Activated naive CD4-positive, alpha-beta T cell treated with anti-CD3 and anti-CD28 coated beads for 36 hours (primary cell): ENCODE data around the gene POLA2. TPM values are rescaled to one million over a fixed set of nuclear protein-coding genes. Genes with fewer than 3 reads are reported as not detected.
"Not testable (repeated sequence)": the region's sequence is repeated elsewhere in the genome, so short reads cannot be mapped to it uniquely, and the experiment has no call there.

Experiments
- CTCF ChIA-PET: fragments of 350-600 bp; sonication (Branson Sonifier 250); formaldehyde crosslinking; loops from one replicate; lab custom pipeline; 2021; ENCODE audit warnings: antibody characterized with exemption; lab: Charles Lee
- DNase-seq: peaks from one replicate; pipeline ENCODE4 v3.0.0-alpha.2; 2020
- H3K27ac Mint-ChIP-seq: one replicate; pipeline ENCODE4 v1.8.0; 2021; ENCODE audit warnings: mild to moderate bottlenecking, mixed read lengths
- H3K27me3 Mint-ChIP-seq: one replicate; pipeline ENCODE4 v1.8.0; 2021; ENCODE audit warnings: low read depth, mixed read lengths
- H3K36me3 Mint-ChIP-seq: one replicate; pipeline ENCODE4 v1.8.0; 2021; ENCODE audit warnings: low read depth, mixed read lengths
- H3K4me1 Mint-ChIP-seq: one replicate; pipeline ENCODE4 v1.8.0; 2021; ENCODE audit warnings: low read depth, mixed read lengths
- H3K4me3 Mint-ChIP-seq: one replicate; pipeline ENCODE4 v1.8.0; 2021; ENCODE audit warnings: mild to moderate bottlenecking, moderate library complexity, mixed read lengths
- H3K9me3 Mint-ChIP-seq: one replicate; pipeline ENCODE4 v1.8.0; 2021; ENCODE audit warnings: mixed read lengths
- intact Hi-C: fragments of 100-400 bp; cut with micrococcal nuclease; formaldehyde crosslinking; loops from one replicate; pipeline ENCODE4 v1.15.1; 2023
- total RNA-seq, 2 experiments: library from RNA; stranded (reverse); gene quantifications; one replicate each; pipeline ENCODE4 v1.2.3, GENCODE V29; 2021

Gene POLA2
- total RNA-seq, 2 experiments from 2014 or later = 65.1 to 67.0 TPM

DNA sequence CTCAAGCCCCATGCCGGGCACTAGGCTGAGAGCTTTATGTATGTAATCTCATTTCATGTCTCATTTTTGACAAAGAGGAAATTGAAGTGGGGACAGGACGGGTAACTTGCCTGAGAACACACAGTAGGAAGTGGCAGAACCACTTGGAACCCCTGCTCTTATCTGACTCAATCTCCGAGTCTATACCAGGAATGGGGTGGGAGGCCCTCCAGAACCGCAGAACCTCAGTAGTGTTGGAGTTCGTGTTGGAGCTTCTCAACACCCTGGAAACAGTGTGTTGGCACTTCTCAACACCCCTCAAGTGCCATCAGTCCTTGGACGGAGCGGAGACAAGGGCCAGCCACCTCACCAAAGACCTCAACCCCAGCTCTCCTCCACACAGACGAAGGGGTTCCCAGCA is 38.8 kb upstream of the POLA2 start:
- Mint-ChIP-seq H3K4me3 (no peak overlapping the region), H3K27ac (no peak overlapping the region), H3K9me3 (no peaks in the 10 kb centered on the region), H3K4me1 (peaks cover 18% of the 10 kb centered on the region), H3K27me3 (peaks cover 16% of the 10 kb centered on the region), H3K36me3 (no peaks in the 10 kb centered on the region)
- DNase-seq = no peak
- CTCF ChIA-PET = interaction anchor here (0.6 to 1.9 kb wide), 6 partner anchors 27 to 130 kb away, joined by 3 to 8 read pairs (median 6); no protein-coding TSS in a partner anchor
- intact Hi-C loops = loop anchor here (10.0 kb wide), 1 partner anchor 52 kb away; no protein-coding TSS in a partner anchor

DNA sequence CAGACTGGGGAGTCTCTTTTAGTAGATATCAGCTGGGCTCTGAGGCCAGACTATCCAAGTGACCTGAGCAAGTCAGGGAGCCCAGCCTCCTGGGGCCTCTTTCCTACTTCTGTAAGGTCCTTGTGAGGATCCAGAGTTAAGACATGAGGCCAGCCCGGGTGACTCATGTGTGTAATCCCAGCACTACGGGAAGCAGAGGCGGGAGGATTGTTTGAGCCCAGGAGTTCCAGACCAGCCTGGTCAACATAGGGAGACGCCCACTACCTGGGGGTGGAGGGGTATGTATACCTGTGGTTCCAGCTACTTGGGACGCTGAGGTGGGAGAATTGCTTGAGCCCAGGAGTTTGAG is 36.9 kb upstream of the POLA2 start:
- Mint-ChIP-seq H3K27me3 (peaks cover 18% of the 10 kb centered on the region), H3K9me3 (peaks cover under 1% of the 10 kb centered on the region)

DNA sequence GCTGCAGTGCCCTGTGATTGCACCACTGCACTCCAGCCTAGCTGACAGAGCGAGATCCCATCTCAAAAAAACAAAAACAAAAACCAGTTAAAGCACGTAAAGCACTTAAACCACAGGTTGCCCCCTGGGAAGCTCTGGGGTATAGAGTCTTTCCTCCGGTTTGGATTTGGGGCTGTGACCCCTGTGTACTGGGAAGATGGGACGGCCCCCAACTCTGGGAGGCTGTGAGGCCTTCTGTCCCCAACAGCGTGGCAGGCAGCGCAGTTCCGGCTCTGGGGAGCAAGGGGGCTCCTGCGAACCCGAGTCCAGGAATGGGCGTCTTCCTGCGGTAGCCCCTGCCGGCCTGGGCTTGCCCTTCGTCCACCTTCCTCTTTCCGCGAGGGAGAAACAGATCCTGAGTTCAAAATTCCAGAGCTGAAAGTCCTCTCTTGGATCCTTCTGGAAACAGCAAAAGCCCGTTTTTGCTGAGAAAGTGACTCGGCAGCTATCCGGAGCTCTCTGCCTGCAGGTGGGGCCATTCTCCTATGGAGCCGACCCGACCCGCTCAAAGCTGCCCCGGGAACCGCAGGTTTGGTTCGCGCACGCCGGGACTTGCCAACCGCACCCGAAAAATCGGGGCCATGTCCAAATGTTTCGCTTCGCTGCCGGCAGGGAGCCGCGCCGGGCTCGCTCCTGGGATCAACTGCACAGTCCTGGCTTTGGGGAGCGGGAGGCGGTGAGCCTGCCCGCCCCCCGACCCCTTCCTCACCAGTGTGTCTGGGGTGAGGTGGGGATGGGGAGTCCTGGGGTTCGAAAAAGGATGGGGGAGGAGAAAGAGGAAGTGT is 36.3 kb upstream of the POLA2 start:
- CTCF ChIA-PET = interaction anchor here (0.6 to 6.0 kb wide), 22 partner anchors 10 to 162 kb away, joined by 3 to 81 read pairs (median 4); partner anchors contain the start of genes CDC42EP2, DPF2 and POLA2
- DNase-seq = peak; percentile 81
- peaks cover 18% of the 10 kb centered on the region for H3K27me3 Mint-ChIP-seq
- intact Hi-C loops = loop anchor here (1.0 to 10.0 kb wide), 6 partner anchors 45 to 285 kb away; partner anchors contain the start of genes CAPN1 and TIGD3
- no peak overlapping the region for H3K27ac Mint-ChIP-seq
- peaks cover 11% of the 10 kb centered on the region for H3K4me1 Mint-ChIP-seq
- H3K4me3 Mint-ChIP-seq = peak overlapping the region; percentile 74
- peaks cover 2% of the 10 kb centered on the region for H3K9me3 Mint-ChIP-seq
- no peaks in the 10 kb centered on the region for H3K36me3 Mint-ChIP-seq

More for the DNA sequence above, 36.9 kb upstream of the POLA2 start:
- Mint-ChIP-seq H3K4me3 (peak overlapping the region; percentile 4), H3K27ac (no peak overlapping the region), H3K36me3 (no peaks in the 10 kb centered on the region), H3K4me1 (peaks cover 11% of the 10 kb centered on the region)
- no peak for DNase-seq
- intact Hi-C loops = loop anchor here (1.0 to 10.0 kb wide), 6 partner anchors 44 to 286 kb away; partner anchors contain the start of genes CAPN1 and TIGD3
- CTCF ChIA-PET = interaction anchor here (0.6 to 6.0 kb wide), 18 partner anchors 12 to 163 kb away, joined by 3 to 81 read pairs (median 4); partner anchors contain the start of genes CDC42EP2, DPF2 and POLA2

DNA sequence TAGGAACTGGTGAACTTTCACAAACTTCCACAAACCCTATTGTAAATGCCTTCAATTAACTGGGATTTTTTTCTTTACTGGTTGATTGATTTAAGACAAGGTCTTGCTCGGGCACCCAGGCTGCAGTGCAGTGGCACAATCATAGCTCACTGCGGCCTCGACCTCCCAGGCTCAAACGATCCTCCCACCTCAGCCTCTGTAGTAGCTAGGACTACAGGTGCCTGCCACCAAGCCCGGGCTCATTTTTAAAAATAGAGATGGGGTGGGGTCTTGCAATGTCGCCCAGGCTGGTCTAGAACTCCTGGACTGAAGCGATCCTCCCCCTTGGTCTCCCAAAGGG is 35.7 kb upstream of the POLA2 start:
- H3K9me3 Mint-ChIP-seq = peaks cover 2% of the 10 kb centered on the region
- no peaks in the 10 kb centered on the region for H3K36me3 Mint-ChIP-seq
- H3K4me3 Mint-ChIP-seq = peak overlapping the region; percentile 74
- intact Hi-C loops = loop anchor here (10.0 kb wide), 1 partner anchor 49 kb away; no protein-coding TSS in a partner anchor
- peaks cover 11% of the 10 kb centered on the region for H3K4me1 Mint-ChIP-seq
- no peak overlapping the region for H3K27ac Mint-ChIP-seq
- peaks cover 18% of the 10 kb centered on the region for H3K27me3 Mint-ChIP-seq
- no peak for DNase-seq
- CTCF ChIA-PET = interaction anchor here (0.8 to 6.0 kb wide), 17 partner anchors 11 to 116 kb away, joined by 3 to 81 read pairs (median 4); partner anchors contain the start of genes CDC42EP2, DPF2 and POLA2

DNA sequence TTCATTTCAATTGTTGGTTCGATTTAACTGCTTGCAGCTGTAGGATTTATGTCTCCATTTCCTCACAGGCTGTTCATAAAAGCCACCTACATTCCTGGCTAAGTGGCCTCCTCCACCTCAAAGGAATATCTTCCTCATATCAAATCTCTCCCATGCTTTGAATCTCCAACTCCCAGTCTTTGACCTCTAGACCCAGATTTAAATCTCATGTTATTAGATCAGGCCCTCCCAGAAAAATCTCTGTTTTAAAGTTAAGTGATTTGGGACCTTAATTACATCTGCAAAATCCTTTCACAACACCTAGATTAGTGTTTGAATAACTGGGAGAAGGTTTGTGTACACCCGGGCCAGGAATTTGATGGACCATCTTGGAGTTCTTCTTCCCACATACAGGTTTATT is 33.9 kb upstream of the POLA2 start:
- intact Hi-C loops = loop anchor here (10.0 kb wide), 1 partner anchor 47 kb away; no protein-coding TSS in a partner anchor
- DNase-seq = no peak
- CTCF ChIA-PET = interaction anchor here (1.2 to 6.0 kb wide), 6 partner anchors 14 to 103 kb away, joined by 3 to 81 read pairs (median 4); partner anchors contain the start of genes CDC42EP2 and DPF2
- no peak overlapping the region for H3K27ac Mint-ChIP-seq
- peaks cover 18% of the 10 kb centered on the region for H3K27me3 Mint-ChIP-seq
- H3K4me3 Mint-ChIP-seq = no peak overlapping the region
- peaks cover 11% of the 10 kb centered on the region for H3K4me1 Mint-ChIP-seq
- peaks cover 2% of the 10 kb centered on the region for H3K9me3 Mint-ChIP-seq
- no peaks in the 10 kb centered on the region for H3K36me3 Mint-ChIP-seq

DNA sequence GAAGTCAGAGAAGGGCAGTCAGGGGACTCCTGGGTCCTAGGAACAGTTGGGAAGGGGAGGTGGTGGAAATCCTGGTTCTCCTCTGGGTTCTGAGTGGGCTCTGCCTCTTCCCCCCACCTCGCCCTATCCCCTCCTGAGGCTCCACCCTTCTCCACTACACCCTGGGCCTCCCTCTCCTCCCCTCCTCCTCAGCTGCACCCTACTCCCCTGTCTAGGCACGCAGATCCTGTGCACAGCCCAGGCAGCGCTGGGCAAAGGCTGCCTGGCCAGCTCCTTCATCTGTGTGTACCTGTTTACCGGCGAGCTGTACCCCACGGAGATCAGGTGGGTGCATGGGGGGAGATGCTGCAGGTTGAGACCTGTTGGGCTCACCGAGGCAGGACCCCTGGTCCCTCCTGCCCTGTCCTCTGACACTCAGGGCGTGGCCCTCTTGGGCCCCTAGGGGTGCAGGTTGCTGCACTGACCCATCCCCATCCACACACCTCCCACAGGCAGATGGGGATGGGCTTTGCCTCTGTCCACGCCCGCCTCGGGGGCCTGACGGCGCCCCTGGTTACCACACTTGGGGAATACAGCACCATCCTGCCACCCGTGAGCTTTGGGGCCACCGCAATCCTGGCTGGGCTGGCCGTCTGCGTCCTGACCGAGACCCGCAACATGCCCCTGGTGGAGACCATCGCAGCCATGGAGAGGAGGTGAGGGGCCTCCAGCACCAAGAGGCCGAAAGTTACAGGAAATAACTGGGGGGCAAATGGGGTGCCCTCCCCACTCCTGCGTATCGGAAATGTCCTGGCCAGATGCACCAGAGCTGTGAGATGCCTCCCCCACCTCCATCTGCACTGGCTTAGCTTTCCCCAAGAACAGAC is 25.3 kb upstream of the POLA2 start:
- CTCF ChIA-PET = interaction anchor here (1.4 kb wide), 1 partner anchor 11 kb away, joined by 5 read pairs; no protein-coding TSS in a partner anchor
- Mint-ChIP-seq H3K27me3 (no peaks in the 10 kb centered on the region), H3K27ac (no peak overlapping the region), H3K4me1 (no peaks in the 10 kb centered on the region), H3K9me3 (no peaks in the 10 kb centered on the region), H3K4me3 (no peak overlapping the region), H3K36me3 (no peaks in the 10 kb centered on the region)
- DNase-seq = no peak
- intact Hi-C loops = no loop called here

DNA sequence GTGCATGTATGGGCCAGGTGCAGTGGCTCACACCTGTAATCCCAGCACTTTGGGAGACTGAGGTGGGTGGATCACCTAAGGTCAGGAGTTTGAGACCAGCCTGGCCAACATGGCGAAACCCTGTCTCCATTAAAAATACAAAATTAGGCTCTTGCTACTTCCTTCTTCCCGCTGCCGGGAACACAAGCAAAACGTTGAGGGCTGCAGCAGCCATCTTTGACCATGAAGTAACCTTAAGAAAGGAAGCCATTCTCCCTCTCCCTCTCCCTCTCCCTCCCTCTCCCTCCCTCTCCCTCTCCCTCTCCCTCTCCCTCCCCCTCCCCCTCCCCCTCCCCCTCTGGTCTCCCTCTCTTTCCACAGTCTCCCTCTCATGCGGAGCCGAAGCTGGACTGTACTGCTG is 23.5 kb upstream of the POLA2 start:
- H3K4me3 Mint-ChIP-seq, H3K4me1 Mint-ChIP-seq, H3K27ac Mint-ChIP-seq, CTCF ChIA-PET, intact Hi-C loops, H3K27me3 Mint-ChIP-seq, H3K36me3 Mint-ChIP-seq, DNase-seq, H3K9me3 Mint-ChIP-seq: not testable (repeated sequence)

DNA sequence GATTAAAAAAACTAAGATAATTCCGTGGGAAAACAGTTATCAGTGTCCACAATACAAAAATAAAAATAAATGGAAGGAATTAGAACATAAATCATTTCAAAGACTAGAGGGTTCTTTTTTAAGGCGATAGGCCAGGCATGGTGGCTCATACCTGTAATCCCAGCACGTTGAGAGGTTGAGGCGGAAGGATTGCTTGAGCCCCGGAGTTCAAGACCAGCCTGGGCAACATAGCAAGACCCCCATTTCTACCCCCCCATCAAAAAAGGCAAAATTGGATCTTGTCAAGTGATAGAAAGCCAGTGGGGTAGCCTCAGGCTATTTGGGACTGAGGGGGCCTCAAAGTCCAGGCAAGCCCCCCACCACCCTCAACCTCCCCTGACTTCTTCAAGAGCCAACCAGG is 20.6 kb upstream of the POLA2 start:
- no peak overlapping the region for H3K4me3 Mint-ChIP-seq
- peaks cover 3% of the 10 kb centered on the region for H3K36me3 Mint-ChIP-seq
- intact Hi-C loops = no loop called here
- no peaks in the 10 kb centered on the region for H3K27me3 Mint-ChIP-seq
- CTCF ChIA-PET = no interaction called here
- H3K4me1 Mint-ChIP-seq = no peaks in the 10 kb centered on the region
- H3K27ac Mint-ChIP-seq = no peak overlapping the region
- peaks cover 9% of the 10 kb centered on the region for H3K9me3 Mint-ChIP-seq
- DNase-seq = no peak

DNA sequence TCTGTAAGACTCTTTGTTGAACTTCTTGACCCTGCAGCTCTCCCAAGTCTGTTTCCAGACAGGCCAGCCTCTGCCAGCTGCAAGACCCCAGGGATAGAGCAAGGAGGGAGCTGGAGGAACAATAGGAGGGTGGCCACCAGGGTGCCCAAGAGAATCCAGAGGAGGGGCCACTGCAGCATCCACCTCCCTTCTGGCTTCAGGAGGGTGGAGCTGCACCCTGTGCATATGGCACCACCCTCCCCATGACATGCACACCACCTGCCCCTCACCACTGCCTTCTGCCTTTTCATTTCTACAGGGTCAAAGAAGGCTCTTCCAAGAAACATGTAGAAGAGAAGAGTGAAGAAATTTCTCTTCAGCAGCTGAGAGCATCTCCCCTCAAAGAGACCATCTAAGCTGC is 20.1 kb upstream of the POLA2 start:
- Mint-ChIP-seq H3K4me3 (no peak overlapping the region), H3K9me3 (peaks cover 9% of the 10 kb centered on the region), H3K4me1 (no peaks in the 10 kb centered on the region), H3K27ac (no peak overlapping the region), H3K27me3 (no peaks in the 10 kb centered on the region), H3K36me3 (peaks cover 3% of the 10 kb centered on the region)
- intact Hi-C loops = no loop called here
- CTCF ChIA-PET = interaction anchor here (0.8 kb wide), 1 partner anchor 15 kb away, joined by 4 read pairs; no protein-coding TSS in a partner anchor
- DNase-seq = no peak

DNA sequence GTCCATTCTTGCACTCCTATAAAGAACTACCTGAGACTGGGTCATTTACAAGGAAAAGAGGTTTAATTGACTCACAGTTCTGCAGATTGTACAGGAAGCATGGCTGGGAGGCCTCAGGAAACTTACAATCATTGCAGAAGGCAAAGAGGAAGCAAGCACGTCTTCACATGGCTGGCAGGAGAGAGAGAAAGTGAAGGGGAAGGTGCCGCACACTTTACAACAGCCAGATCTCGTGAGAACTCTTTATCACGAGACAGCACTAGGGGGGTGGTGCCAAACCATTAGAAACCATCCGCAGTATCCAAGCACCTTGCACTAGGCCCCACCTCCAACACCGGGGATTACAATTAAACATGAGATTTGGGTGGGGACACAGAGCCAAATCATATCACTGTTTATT is 19.4 kb upstream of the POLA2 start:
- CTCF ChIA-PET = interaction anchor here (0.8 to 1.7 kb wide), 2 partner anchors 15 to 39 kb away, joined by 3 to 4 read pairs; no protein-coding TSS in a partner anchor
- Mint-ChIP-seq H3K4me1 (no peaks in the 10 kb centered on the region), H3K27me3 (no peaks in the 10 kb centered on the region), H3K9me3 (peaks cover 9% of the 10 kb centered on the region), H3K27ac (no peak overlapping the region), H3K36me3 (peaks cover 3% of the 10 kb centered on the region), H3K4me3 (no peak overlapping the region)
- DNase-seq = no peak
- intact Hi-C loops = no loop called here

DNA sequence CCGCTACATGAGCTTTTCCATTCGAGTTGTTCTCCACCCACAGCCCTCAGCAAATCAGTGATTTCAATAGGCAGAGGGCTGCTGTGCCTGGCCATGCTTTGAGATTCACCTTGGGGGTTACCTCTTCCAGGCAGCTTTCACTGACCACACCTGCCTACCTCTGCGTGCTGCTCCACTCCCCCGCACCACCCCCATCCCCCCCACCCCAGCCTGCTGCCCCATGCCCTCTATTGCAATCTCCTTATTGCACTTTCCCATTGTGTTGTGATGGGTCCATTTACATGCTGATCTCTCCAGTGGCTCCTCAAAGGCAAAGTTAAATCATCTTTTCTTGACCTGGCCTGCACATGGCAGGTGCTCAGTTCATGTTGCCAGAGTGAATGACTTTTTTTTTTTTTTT is 18.0 kb upstream of the POLA2 start:
- Mint-ChIP-seq H3K27ac (no peak overlapping the region), H3K4me1 (no peaks in the 10 kb centered on the region), H3K36me3 (peaks cover 3% of the 10 kb centered on the region), H3K27me3 (no peaks in the 10 kb centered on the region), H3K9me3 (peaks cover 9% of the 10 kb centered on the region), H3K4me3 (no peak overlapping the region)
- intact Hi-C loops = no loop called here
- DNase-seq = no peak
- CTCF ChIA-PET = interaction anchor here (1.7 kb wide), 1 partner anchor 40 kb away, joined by 3 read pairs; no protein-coding TSS in a partner anchor
